Ascending aorta (tissue), 2 donors: ENCODE results near the gene CAMKV. TPM values are rescaled to one million over a fixed set of nuclear protein-coding genes. Genes with fewer than 3 reads are reported as not detected.

Experiments used
- DNase-seq, 2 donors: peaks; one replicate each; pipeline ENCODE4 v3.0.0-alpha.2; 2019; ENCODE audit warnings: low spot score in 2 of 2
- H3K27ac ChIP-seq, 2 donors: fragments of 200-600 bp; sonication (generic); one replicate each; pipeline ENCODE4 v1.5.1; 2016 to 2017; ENCODE audit warnings: mild to moderate bottlenecking in 1 of 2
- H3K27me3 ChIP-seq: fragments of 200-600 bp; sonication (generic); one replicate; pipeline ENCODE4 v1.5.1; 2017
- H3K36me3 ChIP-seq, 2 donors: fragments of 200-600 bp; sonication (generic); one replicate each; pipeline ENCODE4 v1.5.1; 2016
- H3K4me1 ChIP-seq, 2 donors: fragments of 200-600 bp; sonication (generic); one replicate each; pipeline ENCODE4 v1.5.1; 2016 to 2017; ENCODE audit warnings: mild to moderate bottlenecking in 1 of 2
- H3K4me3 ChIP-seq, 2 donors: fragments of 200-600 bp; sonication (generic); one replicate each; pipeline ENCODE4 v1.5.1; 2016 to 2017; ENCODE audit warnings: mild to moderate bottlenecking in 1 of 2
- H3K9me3 ChIP-seq, 2 donors: fragments of 200-600 bp; sonication (generic); one replicate each; pipeline ENCODE4 v1.5.1; 2016
- CTCF ChIP-seq, 3 experiments: fragments of 200-600 bp in 2 of 3; fragments of 450-650 bp in 1 of 3; sonication (generic) in 2 of 3; IDR thresholded peaks; one replicate each; pipeline ENCODE4 v1.5.1; 2016 to 2019; ENCODE audit warnings: antibody characterized with exemption in 3 of 3, mild to moderate bottlenecking in 1 of 3, moderate library complexity in 1 of 3
- intact Hi-C: fragments of 100-400 bp; cut with DNase I; formaldehyde crosslinking; loops from one replicate; pipeline ENCODE4 v1.15.1; 2023
- total RNA-seq: library from RNA; depleted of rRNA; stranded (reverse); fragments of >200 nt; gene quantifications from one replicate; pipeline ENCODE4 v1.1.0, GENCODE V29; 2016

Gene CAMKV
- total RNA-seq, 1 donor from 2014 or later = not detected

- intact Hi-C loops = no loop called here
- no peak overlapping the region for H3K27ac ChIP-seq
- no peak overlapping the region for H3K4me3 ChIP-seq
- H3K27me3 ChIP-seq = no peaks in the 10 kb centered on the region
- no peaks in the 10 kb centered on the region for H3K9me3 ChIP-seq
- DNase-seq = no peak
- H3K4me1 ChIP-seq = no peaks in the 10 kb centered on the region
- H3K36me3 ChIP-seq = no peaks in the 10 kb centered on the region
- no peak for TF ChIP-seq CTCF (IDR thresholded peaks at IDR 0.05)
Observed at GRCh38 chr3:49883998-49884397, 14.3 kb upstream of the CAMKV start.

GRCh38 chr3:49882166-49882565, 12.5 kb upstream of the CAMKV start:
- no peaks in the 10 kb centered on the region for H3K9me3 ChIP-seq
- intact Hi-C loops = no loop called here
- no peaks in the 10 kb centered on the region for H3K36me3 ChIP-seq
- H3K4me1 ChIP-seq = no peaks in the 10 kb centered on the region
- no peak overlapping the region for H3K27ac ChIP-seq
- no peaks in the 10 kb centered on the region for H3K27me3 ChIP-seq
- H3K4me3 ChIP-seq = no peak overlapping the region
- TF ChIP-seq CTCF (IDR thresholded peaks at IDR 0.05) = no peak
- no peak for DNase-seq

DNA sequence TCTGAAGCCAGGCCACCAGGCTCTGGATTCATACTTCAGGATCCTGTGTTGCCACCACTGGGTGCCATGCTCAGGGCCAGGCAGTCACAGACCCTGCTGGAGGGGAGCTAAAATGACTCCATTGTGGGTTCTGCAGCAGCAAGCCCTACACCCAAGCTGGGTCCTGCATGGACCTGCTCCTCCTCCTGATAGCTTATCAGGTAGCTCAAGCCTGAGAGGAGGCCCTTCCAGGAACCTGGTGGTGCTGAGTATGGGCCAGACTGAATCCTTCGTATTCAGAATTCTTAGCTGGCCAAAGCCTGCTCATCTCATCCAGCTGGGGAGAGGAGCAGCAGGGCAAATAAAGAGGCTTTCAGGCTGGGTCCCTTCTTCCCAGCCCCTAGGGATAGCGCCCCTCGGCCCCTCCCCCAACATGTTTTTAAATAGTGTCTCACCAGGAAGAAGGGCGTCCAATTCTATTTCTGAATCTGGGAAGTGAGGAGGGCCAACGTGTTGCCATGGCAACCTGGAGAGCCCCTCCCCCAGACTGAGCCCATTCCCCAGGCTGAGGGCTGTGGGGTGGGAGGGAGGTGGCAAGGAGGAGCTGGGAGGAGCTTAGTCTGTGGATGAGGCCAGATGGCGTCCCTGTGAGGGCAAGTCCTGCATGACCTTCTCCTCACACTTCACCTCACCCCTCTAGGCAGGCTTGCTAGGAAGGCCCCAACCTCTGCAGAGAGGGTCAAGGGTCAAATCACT, 11.0 kb upstream of the CAMKV start:
- intact Hi-C loops = no loop called here
- TF ChIP-seq CTCF (IDR thresholded peaks at IDR 0.05) = no peak
- H3K4me1 ChIP-seq = no peaks in the 10 kb centered on the region

DNA sequence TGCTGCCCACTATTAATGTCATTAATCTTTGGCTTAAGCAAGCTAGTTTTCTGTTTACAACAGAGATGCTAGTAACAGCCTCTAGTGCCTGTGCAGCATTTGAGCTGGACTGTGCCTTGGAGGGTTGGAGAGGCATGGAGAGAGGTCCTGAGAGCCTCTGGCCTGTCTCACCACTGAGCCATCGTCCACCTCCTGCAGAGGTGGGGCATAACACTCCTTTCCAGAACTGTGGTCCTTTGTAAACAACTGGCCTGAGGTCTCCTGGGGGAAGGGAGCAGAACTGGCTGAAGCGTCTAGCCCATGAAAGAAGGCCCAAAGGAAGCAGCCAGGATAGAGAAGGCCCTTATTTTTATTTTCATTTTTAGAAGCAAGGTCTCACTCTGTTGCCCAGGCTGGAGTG, 10.0 kb upstream of the CAMKV start:
- Histone ChIP-seq H3K4me1 (no peaks in the 10 kb centered on the region), H3K27me3 (no peaks in the 10 kb centered on the region), H3K9me3 (no peaks in the 10 kb centered on the region), H3K4me3 (no peak overlapping the region), H3K27ac (no peak overlapping the region), H3K36me3 (no peaks in the 10 kb centered on the region)
- no peak for TF ChIP-seq CTCF (IDR thresholded peaks at IDR 0.05)
- DNase-seq = no peak
- intact Hi-C loops = no loop called here

More for the DNA sequence above, 11.0 kb upstream of the CAMKV start:
- H3K36me3 ChIP-seq = no peaks in the 10 kb centered on the region
- H3K4me3 ChIP-seq = no peak overlapping the region
- no peak for DNase-seq
- H3K9me3 ChIP-seq = no peaks in the 10 kb centered on the region
- no peak overlapping the region for H3K27ac ChIP-seq
- no peaks in the 10 kb centered on the region for H3K27me3 ChIP-seq

- Histone ChIP-seq H3K27me3 (no peaks in the 10 kb centered on the region), H3K4me3 (no peak overlapping the region), H3K36me3 (no peaks in the 10 kb centered on the region), H3K27ac (no peak overlapping the region), H3K4me1 (no peaks in the 10 kb centered on the region), H3K9me3 (no peaks in the 10 kb centered on the region)
- DNase-seq = no peak
- TF ChIP-seq CTCF (IDR thresholded peaks at IDR 0.05) = no peak
- intact Hi-C loops = no loop called here
Observed at GRCh38 chr3:49878686-49879085, 9.0 kb upstream of the CAMKV start.

DNA sequence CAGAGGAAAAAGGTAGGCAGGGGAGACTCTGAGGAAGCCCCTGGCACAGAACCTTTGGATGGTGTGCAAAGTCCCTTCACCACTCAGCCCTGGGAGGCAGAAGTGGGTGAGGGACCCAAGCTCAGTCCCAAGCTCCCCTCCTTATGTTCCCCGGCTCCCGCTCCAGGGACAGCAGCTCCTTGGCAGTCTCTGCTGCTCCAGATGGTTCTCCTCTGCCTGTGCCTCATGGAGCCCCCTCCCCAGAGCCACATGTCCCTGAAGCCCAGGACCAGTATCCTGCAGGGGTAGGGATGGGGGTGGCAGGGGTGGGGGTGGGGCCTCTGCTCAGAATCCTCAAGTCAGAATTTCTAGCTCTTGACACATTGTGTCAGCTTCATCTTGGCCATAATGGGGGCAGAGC, 8.0 kb upstream of the CAMKV start:
- Histone ChIP-seq H3K9me3 (no peaks in the 10 kb centered on the region), H3K4me1 (no peaks in the 10 kb centered on the region), H3K36me3 (no peaks in the 10 kb centered on the region), H3K27me3 (no peaks in the 10 kb centered on the region), H3K27ac (no peak overlapping the region), H3K4me3 (no peak overlapping the region)
- no peak for DNase-seq
- no peak for TF ChIP-seq CTCF (IDR thresholded peaks at IDR 0.05)
- intact Hi-C loops = no loop called here
